ENCODE results near the gene TMEM204.

Gene TMEM204

DNA sequence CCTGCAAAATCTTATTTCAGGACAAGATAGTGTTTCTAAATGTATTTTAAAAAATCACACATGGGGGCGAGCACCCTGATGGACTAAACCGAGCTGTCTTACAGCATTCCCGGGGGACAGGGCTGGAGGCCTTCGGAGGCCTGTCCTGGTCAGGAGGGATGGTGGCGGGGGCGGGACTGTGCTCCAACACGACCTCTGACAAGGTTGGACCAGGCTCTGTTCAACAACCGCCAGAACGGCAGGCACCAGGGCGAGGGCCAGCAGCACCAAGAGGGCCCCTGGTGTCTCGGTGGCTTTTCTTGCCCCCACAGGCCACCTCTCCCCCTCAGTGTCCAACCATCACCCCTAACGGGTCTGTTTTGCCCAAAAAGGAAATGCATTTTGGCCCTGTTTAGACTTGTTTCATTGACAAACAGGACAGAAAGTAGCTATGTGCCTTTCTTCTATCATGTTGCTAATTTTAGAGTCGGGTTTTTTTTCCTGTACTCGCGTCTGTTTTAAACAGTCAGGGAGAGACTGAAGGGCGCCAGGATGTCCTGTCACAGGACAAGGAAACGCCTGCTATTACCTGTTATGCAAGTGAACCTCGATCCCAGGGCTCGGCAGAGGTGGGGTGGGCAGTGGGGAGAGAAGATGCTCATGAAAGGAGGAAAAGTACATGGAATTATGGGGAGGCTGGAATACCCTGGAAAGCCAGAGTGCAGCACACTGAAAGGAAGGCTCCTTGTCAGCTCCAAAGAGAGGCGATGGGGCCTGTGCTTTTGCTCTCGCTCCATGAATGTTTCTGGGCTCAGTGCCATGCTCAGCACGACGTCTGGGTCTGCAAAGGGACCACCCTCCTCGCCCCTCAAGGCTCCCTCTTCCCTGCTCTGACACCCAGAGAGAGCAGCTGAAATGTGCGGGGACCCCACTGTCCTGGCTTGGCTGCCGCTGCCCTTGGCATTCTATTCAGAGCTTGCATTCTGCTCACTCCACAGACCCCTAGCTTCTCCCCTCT, 11.9 kb downstream of the TMEM204 start:
- TF ChIP-seq GATA3 (IDR thresholded peaks at IDR 0.05; ENCODE audit: low read depth, low read length) (no peak), GATA2 (IDR thresholded peaks at IDR 0.05; ENCODE audit: low read depth, low read length) (no peak)

DNA sequence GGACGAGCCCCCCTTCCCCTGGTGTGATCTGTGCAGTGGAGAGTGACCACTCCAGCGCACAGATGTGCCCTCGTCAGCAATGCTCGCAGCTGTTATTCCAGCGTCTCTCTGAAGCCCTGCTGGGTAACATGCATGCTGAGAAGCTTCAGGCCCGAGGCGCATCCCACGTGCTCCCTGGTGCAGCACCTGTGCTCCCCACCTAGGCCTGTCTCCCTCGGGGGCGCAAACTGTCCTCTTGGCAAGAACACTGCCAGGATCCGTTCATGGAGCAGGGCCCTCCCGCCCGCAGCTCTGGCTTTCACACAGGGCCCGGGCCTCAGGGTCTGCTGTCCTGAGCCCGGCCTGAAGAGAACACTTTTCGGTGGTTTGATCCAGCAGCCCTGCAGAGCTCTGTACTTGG, 13.0 kb downstream of the TMEM204 start:
- TF ChIP-seq GATA3 (IDR thresholded peaks at IDR 0.05; ENCODE audit: low read depth, low read length) (no peak), GATA2 (IDR thresholded peaks at IDR 0.05; ENCODE audit: low read depth, low read length) (no peak)

DNA sequence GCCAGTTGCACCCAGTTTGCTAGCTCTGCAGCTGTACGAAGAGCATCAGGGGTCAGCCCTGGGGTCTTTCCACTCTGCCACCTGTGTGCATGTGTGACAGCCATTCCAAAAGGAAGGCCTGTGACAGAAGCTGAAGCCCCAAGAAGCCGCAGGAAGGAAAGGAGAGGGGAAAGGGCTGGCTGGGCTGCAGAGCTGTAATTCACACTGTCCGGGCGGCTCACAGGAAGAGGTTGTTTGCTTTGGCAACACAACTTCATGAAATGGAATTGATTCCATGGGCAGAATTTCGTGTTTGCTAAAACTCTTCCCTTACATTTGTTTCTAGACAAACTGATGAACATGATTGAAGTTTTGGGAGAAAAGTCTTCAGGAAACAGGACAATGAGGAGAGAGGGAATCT, 14.8 kb downstream of the TMEM204 start:
- no peak for TF ChIP-seq GATA2 (IDR thresholded peaks at IDR 0.05; ENCODE audit: low read depth, low read length)
- no peak for TF ChIP-seq GATA3 (IDR thresholded peaks at IDR 0.05; ENCODE audit: low read depth, low read length)

DNA sequence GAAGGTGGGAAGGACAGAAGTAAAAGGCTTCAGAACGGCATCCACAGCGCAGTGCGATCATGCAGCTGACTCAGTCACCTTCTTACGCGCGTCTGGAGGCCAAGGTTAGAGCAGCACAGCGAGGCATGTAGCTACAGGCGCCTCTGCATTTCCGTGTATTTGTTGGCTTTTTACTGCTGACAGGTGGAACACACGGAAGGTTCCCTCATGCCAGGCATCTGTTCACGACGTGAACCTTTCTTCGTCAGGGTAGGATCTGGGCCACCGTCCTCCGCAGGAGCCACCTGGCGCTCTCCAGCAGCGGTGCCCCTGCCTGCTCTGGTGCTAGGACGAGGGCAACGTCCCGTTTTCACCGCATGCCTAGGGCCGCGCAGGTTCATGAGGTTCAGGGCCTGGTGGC, 15.3 kb downstream of the TMEM204 start:
- TF ChIP-seq GATA3 (IDR thresholded peaks at IDR 0.05; ENCODE audit: low read depth, low read length) (no peak), GATA2 (IDR thresholded peaks at IDR 0.05; ENCODE audit: low read depth, low read length) (no peak)

DNA sequence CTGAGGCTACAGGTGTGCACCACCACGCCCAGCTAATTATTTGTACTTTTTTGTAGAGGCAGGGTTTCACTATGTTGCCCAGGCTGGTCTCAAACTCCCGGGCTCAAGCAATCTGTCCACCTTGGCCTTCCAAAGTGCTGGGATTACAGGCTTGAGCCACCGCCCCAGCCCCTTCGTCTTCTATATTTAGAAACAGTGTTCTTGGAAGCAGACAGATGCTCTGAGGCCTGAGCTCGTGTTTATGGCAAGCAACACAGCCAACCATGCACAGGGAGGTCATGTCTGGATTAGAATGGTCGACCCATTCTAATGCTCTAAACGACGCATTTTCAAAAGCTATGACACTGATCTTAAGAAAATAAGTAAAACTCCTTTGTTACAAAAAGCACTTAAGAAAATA, 16.6 kb downstream of the TMEM204 start:
- TF ChIP-seq GATA2 (IDR thresholded peaks at IDR 0.05; ENCODE audit: low read depth, low read length) (no peak), GATA3 (IDR thresholded peaks at IDR 0.05; ENCODE audit: low read depth, low read length) (no peak)

DNA sequence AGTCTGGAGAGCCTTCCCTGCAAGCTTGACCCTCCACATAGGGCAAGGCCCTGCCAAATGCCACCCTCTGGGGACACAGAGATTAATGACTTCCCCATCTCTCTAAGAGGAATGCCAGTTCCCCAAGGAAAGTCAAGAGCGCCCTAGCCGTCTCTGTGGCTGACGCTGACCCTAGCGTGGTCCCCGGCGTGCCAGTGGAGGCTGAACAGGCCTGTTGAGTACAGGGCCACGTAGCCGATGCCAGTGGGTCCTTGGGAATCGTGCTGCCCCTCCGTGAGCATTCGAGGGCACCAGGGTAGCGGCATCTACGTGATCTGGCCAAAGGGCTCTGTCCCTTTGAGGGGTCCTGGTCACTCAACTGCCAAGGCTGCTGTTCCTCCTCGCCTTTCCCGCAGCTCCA, 17.2 kb downstream of the TMEM204 start:
- TF ChIP-seq GATA3 (IDR thresholded peaks at IDR 0.05; ENCODE audit: low read depth, low read length) = no peak
- no peak for TF ChIP-seq GATA2 (IDR thresholded peaks at IDR 0.05; ENCODE audit: low read depth, low read length)

DNA sequence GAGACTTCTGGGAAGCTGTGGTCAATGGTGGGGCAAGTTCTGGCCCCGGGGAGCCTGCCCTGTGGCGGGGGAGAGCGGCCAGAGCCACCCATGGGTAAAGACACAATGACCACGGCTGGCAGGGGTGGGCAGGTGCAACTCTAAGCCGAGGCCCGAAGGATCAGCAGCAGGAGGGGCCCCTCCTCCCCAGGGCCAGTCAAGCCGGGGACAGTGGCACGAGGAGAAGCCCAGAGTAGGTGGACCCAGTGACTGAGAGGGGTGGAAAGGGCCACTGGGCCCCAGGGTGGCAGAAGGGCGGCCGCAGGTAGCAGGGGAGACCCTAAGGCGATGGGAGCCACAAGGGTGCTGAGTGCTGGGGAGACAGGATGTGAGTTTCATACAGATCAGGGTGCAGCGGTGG, 17.7 kb downstream of the TMEM204 start:
- no peak for TF ChIP-seq GATA2 (IDR thresholded peaks at IDR 0.05; ENCODE audit: low read depth, low read length)
- TF ChIP-seq GATA3 (IDR thresholded peaks at IDR 0.05; ENCODE audit: low read depth, low read length) = no peak

DNA sequence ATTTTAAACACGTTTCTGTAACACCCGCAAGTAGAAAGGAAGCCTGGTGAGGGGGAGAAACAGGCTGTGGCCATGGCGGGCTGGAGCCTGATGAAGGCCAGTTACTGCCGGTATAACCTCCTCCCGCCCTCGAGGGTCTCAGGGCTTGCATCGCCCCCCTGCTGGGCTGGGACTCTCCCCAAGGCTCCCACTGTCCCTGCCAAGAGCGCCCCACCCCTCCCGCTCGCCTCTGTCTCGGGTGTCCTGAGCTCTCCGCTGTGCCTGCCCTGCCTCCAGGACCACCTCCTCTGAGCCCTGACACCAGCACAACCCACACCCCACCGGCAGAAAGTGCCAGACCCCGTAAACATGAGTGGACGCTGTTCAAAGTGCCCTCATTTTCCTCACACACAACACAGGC, 18.7 kb downstream of the TMEM204 start:
- TF ChIP-seq GATA2 (IDR thresholded peaks at IDR 0.05; ENCODE audit: low read depth, low read length) = no peak
- no peak for TF ChIP-seq GATA3 (IDR thresholded peaks at IDR 0.05; ENCODE audit: low read depth, low read length)

DNA sequence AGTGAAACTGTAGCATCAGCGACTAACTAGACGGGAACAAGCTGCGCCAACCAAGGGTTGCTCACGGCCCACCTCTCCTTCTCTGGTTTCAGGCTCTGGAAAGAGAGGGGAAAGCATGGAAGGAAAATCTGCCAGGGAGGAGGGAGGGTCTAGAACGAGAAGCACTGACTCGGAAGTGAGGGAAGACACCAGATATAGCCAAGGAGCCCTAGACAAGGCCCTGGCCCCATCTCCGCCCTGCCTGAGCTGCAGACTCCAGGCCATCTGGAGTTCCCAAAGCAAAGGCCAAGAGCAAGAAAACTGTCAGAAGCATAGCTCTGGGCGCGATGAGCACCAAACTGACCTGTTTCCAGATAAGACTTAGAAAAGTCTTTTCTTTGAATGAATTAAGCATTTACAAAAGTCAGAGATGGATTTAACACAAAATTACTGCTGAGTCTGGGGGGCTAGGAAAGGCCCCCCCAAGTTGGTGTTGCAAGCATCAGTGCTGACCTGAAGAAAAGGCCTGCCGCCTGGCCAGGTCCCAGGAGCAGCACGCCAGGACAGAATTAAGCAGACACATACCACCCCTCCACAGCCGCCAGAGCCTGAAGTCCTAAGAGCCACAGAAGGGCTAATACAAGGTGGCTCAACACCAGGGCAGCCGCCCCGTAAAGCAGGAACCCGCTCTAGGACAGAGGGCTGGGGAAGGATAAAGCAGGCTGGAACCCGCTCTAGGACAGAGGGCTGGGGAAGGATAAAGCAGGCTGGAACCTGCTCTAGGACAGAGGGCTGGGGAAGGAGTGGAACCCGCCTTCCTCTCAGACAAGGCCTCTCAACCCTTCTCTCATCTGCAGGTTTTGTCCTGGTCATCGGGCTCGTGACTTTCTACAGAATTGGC, 20.7 kb downstream of the TMEM204 start:
- TF ChIP-seq GATA2 (IDR thresholded peaks at IDR 0.05; ENCODE audit: low read depth, low read length) (no peak), GATA3 (IDR thresholded peaks at IDR 0.05; ENCODE audit: low read depth, low read length) (no peak)

DNA sequence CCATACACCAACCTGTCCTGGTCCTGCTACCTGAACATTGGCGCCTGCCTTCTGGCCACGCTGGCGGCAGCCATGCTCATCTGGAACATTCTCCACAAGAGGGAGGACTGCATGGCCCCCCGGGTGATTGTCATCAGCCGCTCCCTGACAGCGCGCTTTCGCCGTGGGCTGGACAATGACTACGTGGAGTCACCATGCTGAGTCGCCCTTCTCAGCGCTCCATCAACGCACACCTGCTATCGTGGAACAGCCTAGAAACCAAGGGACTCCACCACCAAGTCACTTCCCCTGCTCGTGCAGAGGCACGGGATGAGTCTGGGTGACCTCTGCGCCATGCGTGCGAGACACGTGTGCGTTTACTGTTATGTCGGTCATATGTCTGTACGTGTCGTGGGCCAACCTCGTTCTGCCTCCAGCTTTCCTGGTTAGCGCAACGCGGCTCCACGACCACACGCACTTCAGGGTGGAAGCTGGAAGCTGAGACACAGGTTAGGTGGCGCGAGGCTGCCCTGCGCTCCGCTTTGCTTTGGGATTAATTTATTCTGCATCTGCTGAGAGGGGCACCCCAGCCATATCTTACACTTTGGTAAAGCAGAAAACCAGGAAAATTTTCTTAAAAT, 21.5 kb downstream of the TMEM204 start:
- TF ChIP-seq GATA2 (IDR thresholded peaks at IDR 0.05; ENCODE audit: low read depth, low read length) (no peak), GATA3 (IDR thresholded peaks at IDR 0.05; ENCODE audit: low read depth, low read length) (no peak)

DNA sequence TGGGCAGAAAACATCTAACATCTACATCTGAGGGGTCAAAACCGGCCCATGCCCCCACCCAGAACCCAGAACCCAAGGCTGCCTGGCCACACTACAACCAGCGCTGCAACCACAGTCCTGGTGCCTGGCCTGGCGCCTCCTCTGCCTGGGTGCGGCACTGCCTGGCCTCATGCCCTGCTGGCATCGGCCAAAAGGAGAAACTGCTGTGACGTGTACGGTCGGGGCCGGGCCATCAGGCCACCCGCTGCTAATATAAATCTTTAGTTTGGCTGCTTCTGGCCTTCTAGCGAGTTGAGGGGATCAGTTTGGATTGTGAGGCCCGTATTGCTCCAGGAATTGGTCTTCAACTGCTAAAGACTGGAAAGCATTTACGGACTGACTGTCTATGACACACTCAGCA, 22.8 kb downstream of the TMEM204 start:
- TF ChIP-seq GATA2 (IDR thresholded peaks at IDR 0.05; ENCODE audit: low read depth, low read length) (no peak), GATA3 (IDR thresholded peaks at IDR 0.05; ENCODE audit: low read depth, low read length) (no peak)

DNA sequence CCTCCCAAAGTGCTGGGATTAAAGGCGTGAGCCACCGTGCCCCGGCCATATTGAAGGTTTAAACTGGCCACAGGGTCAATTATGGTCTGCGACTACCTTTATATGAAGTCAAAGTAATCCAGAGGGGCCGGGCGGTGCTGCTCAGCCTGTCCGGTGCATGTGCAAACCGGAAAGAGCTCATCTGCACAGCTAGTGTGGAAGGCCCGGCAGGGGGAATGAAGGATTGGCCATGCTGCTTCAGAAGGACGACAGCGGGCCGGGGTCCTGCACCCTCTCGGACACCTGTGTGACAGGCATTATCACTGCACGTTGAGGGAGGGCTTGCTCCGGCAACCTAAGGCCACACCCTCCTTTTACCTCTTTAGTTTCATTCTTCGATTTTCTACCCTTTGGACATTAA, 23.6 kb downstream of the TMEM204 start:
- TF ChIP-seq GATA2 (IDR thresholded peaks at IDR 0.05; ENCODE audit: low read depth, low read length) (no peak), GATA3 (IDR thresholded peaks at IDR 0.05; ENCODE audit: low read depth, low read length) (no peak)

DNA sequence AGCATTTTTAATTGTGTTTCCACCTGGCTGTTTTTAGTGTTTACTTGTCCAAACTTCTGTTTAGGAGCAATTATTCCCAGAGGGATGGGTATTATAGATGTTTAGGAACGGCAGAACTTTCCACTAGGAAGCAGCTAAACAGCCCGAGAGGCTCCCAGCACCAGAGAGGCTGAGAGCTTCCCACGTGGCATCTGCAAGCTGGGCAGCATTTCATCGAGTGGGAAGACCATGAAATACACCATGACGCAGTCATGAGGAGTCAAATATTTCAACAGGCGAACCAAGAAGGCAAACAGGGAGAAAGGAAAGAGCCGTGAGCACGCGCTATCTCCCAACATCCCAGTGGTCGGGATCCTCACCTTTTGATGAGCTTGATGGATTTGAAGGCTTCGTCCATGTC, 24.1 kb downstream of the TMEM204 start:
- TF ChIP-seq GATA3 (IDR thresholded peaks at IDR 0.05; ENCODE audit: low read depth, low read length) = no peak
- TF ChIP-seq GATA2 (IDR thresholded peaks at IDR 0.05; ENCODE audit: low read depth, low read length) = no peak

DNA sequence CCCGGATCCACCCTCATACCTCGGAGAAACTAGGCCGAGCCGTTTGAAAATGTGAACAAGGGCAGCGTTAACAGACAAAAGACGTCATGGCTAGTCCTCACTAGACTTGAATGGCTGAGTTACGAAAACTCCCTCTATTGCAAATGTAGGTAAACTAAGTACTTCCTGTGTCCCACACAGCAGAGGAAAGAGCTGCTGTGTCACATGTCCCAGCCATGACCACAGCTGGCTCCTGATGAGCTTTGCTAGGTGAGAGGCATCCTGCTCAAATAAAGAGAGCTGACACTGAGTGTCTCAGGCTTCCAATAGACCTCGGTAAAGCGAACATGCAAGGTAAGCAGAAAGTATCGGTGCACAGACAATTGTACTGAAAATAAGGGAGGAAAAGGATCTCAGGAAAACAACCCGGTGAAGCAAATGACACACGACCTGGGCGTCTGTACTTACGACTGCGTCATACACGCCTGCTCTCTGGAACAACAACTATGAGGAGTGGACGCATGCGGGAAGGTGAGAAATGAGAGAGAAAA, 26.0 kb downstream of the TMEM204 start:
- no peak for TF ChIP-seq GATA3 (IDR thresholded peaks at IDR 0.05; ENCODE audit: low read depth, low read length)
- TF ChIP-seq GATA2 (IDR thresholded peaks at IDR 0.05; ENCODE audit: low read depth, low read length) = no peak
